Liver (tissue), 9 donors: ENCODE data around the gene SLC5A2. TPM values are rescaled to one million over a fixed set of nuclear protein-coding genes. Genes with fewer than 3 reads are reported as not detected.

Experiments
- DNase-seq: peaks from one replicate; pipeline ENCODE4 v3.0.0-alpha.2; 2017; ENCODE audit warnings: low spot score
- H3K27ac ChIP-seq, 2 donors: one replicate each; pipeline ENCODE4 v1.7.0; 2013; ENCODE audit warnings: inconsistent platforms in 2 of 2, low read length in 2 of 2, control low read depth in 1 of 2, low read depth in 1 of 2, mild to moderate bottlenecking in 1 of 2
- H3K27me3 ChIP-seq, 4 donors: one replicate each; pipeline versions ENCODE4 v1.6.1 to v1.7.0; 2013; ENCODE audit warnings: low read length in 3 of 4, inconsistent platforms in 1 of 4, mild to moderate bottlenecking in 1 of 4, moderate library complexity in 1 of 4; ENCODE audit not compliant: control insufficient read depth in 4 of 4, insufficient read depth in 4 of 4
- H3K36me3 ChIP-seq, 4 donors: one replicate each; pipeline versions ENCODE4 v1.6.1 to v1.7.0; 2013; ENCODE audit warnings: low read length in 3 of 4, mild to moderate bottlenecking in 3 of 4, low read depth in 1 of 4, moderate library complexity in 1 of 4; ENCODE audit not compliant: control insufficient read depth in 4 of 4, insufficient read depth in 3 of 4
- H3K4me1 ChIP-seq, 4 donors: one replicate each; pipeline versions ENCODE4 v1.6.1 to v1.7.0; 2013; ENCODE audit warnings: low read length in 3 of 4, mild to moderate bottlenecking in 3 of 4, moderate library complexity in 1 of 4; ENCODE audit not compliant: control insufficient read depth in 4 of 4, insufficient read depth in 4 of 4
- H3K4me3 ChIP-seq, 3 donors: one replicate each; pipeline versions ENCODE4 v1.6.1 to v1.7.0; 2013; ENCODE audit warnings: low read length in 3 of 3, control low read depth in 1 of 3, low read depth in 1 of 3, mild to moderate bottlenecking in 1 of 3
- H3K9ac ChIP-seq, 2 donors: one replicate each; pipeline ENCODE4 v1.7.0; 2013; ENCODE audit warnings: low read length in 2 of 2, mild to moderate bottlenecking in 2 of 2, moderate library complexity in 2 of 2, control low read depth in 1 of 2, low read depth in 1 of 2
- H3K9me3 ChIP-seq, 4 donors: one replicate each; pipeline versions ENCODE4 v1.6.1 to v1.7.0; 2013; ENCODE audit warnings: low read length in 3 of 4; ENCODE audit not compliant: control insufficient read depth in 4 of 4
- CTCF ChIP-seq: fragments of 150-350 bp; IDR thresholded peaks from 2 replicates; pipeline ENCODE4 v1.5.1; 2017; ENCODE audit warnings: improper control_type of control experiment, low read depth, low read length; ENCODE audit not compliant: missing input control
- GABPA ChIP-seq, 2 donors: IDR thresholded peaks in 1 of 2; conservative IDR thresholded peaks in 1 of 2; 2 replicates each; pipeline ENCODE4 v1.6.1; 2016; ENCODE audit warnings: antibody characterized with exemption in 2 of 2, mild to moderate bottlenecking in 1 of 2, moderate library complexity in 1 of 2
- NR2F2 ChIP-seq: IDR thresholded peaks from 2 replicates; pipeline ENCODE4 v1.6.1; 2016; ENCODE audit warnings: antibody characterized with exemption
- RAD21 ChIP-seq, 2 donors: IDR thresholded peaks; 2 replicates each; pipeline ENCODE4 v1.6.1; 2016; ENCODE audit warnings: antibody characterized with exemption in 2 of 2, mild to moderate bottlenecking in 2 of 2
- REST ChIP-seq: IDR thresholded peaks from 2 replicates; pipeline ENCODE4 v1.6.1; 2016; ENCODE audit warnings: antibody characterized with exemption, mild to moderate bottlenecking
- RXRA ChIP-seq, 2 donors: IDR thresholded peaks; 2 replicates each; pipeline ENCODE4 v1.6.1; 2017 to 2018; ENCODE audit warnings: antibody characterized with exemption in 2 of 2, mild to moderate bottlenecking in 1 of 2
- SP1 ChIP-seq: IDR thresholded peaks from 2 replicates; pipeline ENCODE4 v1.6.1; 2018; ENCODE audit warnings: antibody characterized with exemption, mild to moderate bottlenecking
- ZBTB33 ChIP-seq: IDR thresholded peaks from 2 replicates; pipeline ENCODE4 v1.6.1; 2016; ENCODE audit warnings: antibody characterized with exemption
- WGBS: extraction: QIAGEN DNeasy Blood & Tissue Kit; methylation state at CpG from one replicate; pipeline ENCODE4 v1.1.7; 2013; 5-methylcytosine and 5-hydroxymethylcytosine counted together
- polyA plus RNA-seq, 2 donors: library from polyadenylated mRNA; stranded (reverse) in 1 of 2; unstranded in 1 of 2; fragments of 200-250 nt in 1 of 2; fragments of >200 nt in 1 of 2; fragmentation: Nextera tagmentation in 1 of 2; extraction: Ambion mirVana in 1 of 2; gene quantifications; one replicate each; pipeline versions ENCODE4 v1.2.1 to v1.2.3, GENCODE V29; 2013 to 2015
- total RNA-seq, 2 donors: library from RNA; depleted of rRNA; stranded (reverse); fragments of >200 nt; gene quantifications; one replicate each; pipeline ENCODE4 v1.2.3, GENCODE V29; 2014
- donor health status: healthy.
- donor health status: healthy.
- donor health status: healthy.
- donor health status: healthy.
- donor health status: healthy.

SLC5A2 gene
- total and polyA plus RNA-seq, 4 donors: 0.14 to 8.1 (median 0.93) TPM; not detected in 1

GRCh38 chr16:31535737-31536136 is 52.8 kb downstream of the SLC5A2 start:
- no peak overlapping the region for H3K9ac ChIP-seq
- DNase-seq: no peak

More at GRCh38 chr16:31535737-31536136, 52.8 kb downstream of the SLC5A2 start:
- no peaks in the 10 kb centered on the region for H3K36me3 ChIP-seq
- H3K4me3 ChIP-seq: no peak overlapping the region
- H3K4me1 ChIP-seq: no peaks in the 10 kb centered on the region
- 47% methylated on average over 9 of the region's 9 CpGs for WGBS
- H3K27ac ChIP-seq: no peak overlapping the region
- TF ChIP-seq CTCF (no peak), GABPA (IDR thresholded peaks at IDR 0.05 in 1 of 2, conservative IDR thresholded peaks at IDR 0.05 in 1 of 2) (no peak), SP1 (no peak), NR2F2 (no peak), REST (no peak), ZBTB33 (no peak), RAD21 (IDR thresholded peaks at IDR 0.05) (no peak), RXRA (IDR thresholded peaks at IDR 0.05) (no peak)
- H3K9me3 ChIP-seq: peaks cover 0 to 11% (median 1%) of the 10 kb centered on the region in 4 donors
- H3K27me3 ChIP-seq: peaks cover 0 to 4% (median 3%) of the 10 kb centered on the region in 4 donors
